Keratinocyte (primary cell): ENCODE data around the gene IL1RAPL1. TPM values are rescaled to one million over a fixed set of nuclear protein-coding genes. Genes with fewer than 3 reads are reported as not detected.

Source experiments
- DNase-seq: peaks from one replicate; pipeline ENCODE4 v3.0.0-alpha.2; 2011; ENCODE audit warnings: low read depth, missing footprints, low spot score
- FAIRE-seq: peaks from 2 replicates; lab custom pipeline; 2011; peaks lifted over from hg19 to GRCh38; lab: Jason Lieb, UNC
- H2AFZ ChIP-seq: 2 replicates; pipeline ENCODE4 v1.6.0; 2012; ENCODE audit warnings: low read length, control low read depth, inconsistent platforms; ENCODE audit not compliant: control insufficient read depth
- H3K27ac ChIP-seq: 2 replicates; pipeline ENCODE4 v1.5.1; 2011; ENCODE audit warnings: low read length; ENCODE audit not compliant: control insufficient read depth, insufficient read depth
- H3K27me3 ChIP-seq: 3 replicates; pipeline ENCODE4 v1.6.0; 2011; ENCODE audit warnings: low read length; ENCODE audit not compliant: control insufficient read depth, insufficient read depth; ENCODE audit errors: extremely low read depth
- H3K36me3 ChIP-seq, 2 experiments: 2 replicates in 1 of 2; 3 replicates in 1 of 2; pipeline ENCODE4 v1.5.1; 2011; ENCODE audit warnings: low read length in 2 of 2, mild to moderate bottlenecking in 1 of 2; ENCODE audit not compliant: control insufficient read depth in 2 of 2, insufficient read depth in 2 of 2; ENCODE audit errors: extremely low read depth in 1 of 2
- H3K4me1 ChIP-seq: 3 replicates; pipeline ENCODE4 v1.5.1; 2011; ENCODE audit warnings: low read length; ENCODE audit not compliant: control insufficient read depth, insufficient read depth; ENCODE audit errors: extremely low read depth
- H3K4me2 ChIP-seq: 3 replicates; pipeline ENCODE4 v1.6.0; 2011; ENCODE audit warnings: low read depth, low read length; ENCODE audit not compliant: control insufficient read depth, insufficient read depth; ENCODE audit errors: extremely low read depth
- H3K4me3 ChIP-seq, 3 experiments: fragments of 200-600 bp in 1 of 3; sonication (generic) in 1 of 3; 2 replicates in 2 of 3; 3 replicates in 1 of 3; pipeline ENCODE4 v1.5.1; 2011 to 2016; ENCODE audit warnings: low read length in 3 of 3, mild to moderate bottlenecking in 3 of 3, control low read depth in 2 of 3, inconsistent platforms in 1 of 3, low read depth in 1 of 3, mixed read lengths in 1 of 3, mixed run types in 1 of 3, moderate library complexity in 1 of 3; ENCODE audit not compliant: control insufficient read depth in 2 of 3, insufficient read depth in 2 of 3; ENCODE audit errors: extremely low read depth in 1 of 3
- H3K79me2 ChIP-seq: 2 replicates; pipeline ENCODE4 v1.6.0; 2012; ENCODE audit warnings: low read length; ENCODE audit not compliant: control insufficient read depth, insufficient read depth
- H3K9ac ChIP-seq: 3 replicates; pipeline ENCODE4 v1.6.0; 2011; ENCODE audit warnings: low read length; ENCODE audit not compliant: control insufficient read depth, insufficient read depth; ENCODE audit errors: extremely low read depth
- H3K9me1 ChIP-seq: 3 replicates; pipeline ENCODE4 v1.6.0; 2011; ENCODE audit warnings: low read length; ENCODE audit not compliant: control insufficient read depth, insufficient read depth; ENCODE audit errors: extremely low read depth
- H3K9me3 ChIP-seq: 2 replicates; pipeline ENCODE4 v1.5.1; 2012; ENCODE audit warnings: low read depth, low read length; ENCODE audit not compliant: control insufficient read depth
- H4K20me1 ChIP-seq: 3 replicates; pipeline ENCODE4 v1.6.0; 2011; ENCODE audit warnings: low read length; ENCODE audit not compliant: control insufficient read depth, insufficient read depth; ENCODE audit errors: extremely low read depth
- EZH2 ChIP-seq: IDR thresholded peaks from one replicate; pipeline ENCODE4 v1.6.1; 2012; ENCODE audit warnings: inconsistent platforms, mild to moderate bottlenecking, low read length, moderate library complexity
- dilution Hi-C: fragments of 300-500 bp; cut with MboI; formaldehyde crosslinking; loops from one replicate; pipeline ENCODE4 v1.7.0; 2020; ENCODE audit warnings: low sequenced_read_pairs; ENCODE audit not compliant: extremely low pct_ligation_motif_present
- polyA plus RNA-seq, 5 experiments: library from polyadenylated mRNA; depleted of rRNA in 3 of 5; stranded (reverse) in 3 of 5; stranded (forward) in 1 of 5; unstranded in 1 of 5; fragments of >200 nt; gene quantifications; 1 replicate in 1 of 5; 2 replicates in 3 of 5; 3 replicates in 1 of 5; pipeline versions ENCODE4 v1.2.1 to v1.2.3, GENCODE V29; 2011 to 2012; ENCODE audit warnings: missing spikeins in 2 of 5, low read depth in 1 of 5, low replicate concordance in 1 of 5
- TF ChIP-seq, protein P1 (sequence below), 3 experiments: IDR thresholded peaks in 1 of 3; conservative IDR thresholded peaks in 1 of 3; optimal IDR thresholded peaks in 1 of 3; 2 replicates in 2 of 3; 3 replicates in 1 of 3; pipeline versions ENCODE3 to v1.5.1; 2011; ENCODE audit warnings: low read length in 3 of 3, mild to moderate bottlenecking in 3 of 3, moderate library complexity in 2 of 3, control low read depth in 1 of 3, inconsistent platforms in 1 of 3; ENCODE audit not compliant: insufficient read depth in 2 of 3; ENCODE audit errors: extremely low read depth in 1 of 3

IL1RAPL1 gene
- polyA plus RNA-seq, 1 donor (not counting 4 experiments of a cell fraction or from before 2014, with no cell fraction given) = 2.8 TPM

DNA sequence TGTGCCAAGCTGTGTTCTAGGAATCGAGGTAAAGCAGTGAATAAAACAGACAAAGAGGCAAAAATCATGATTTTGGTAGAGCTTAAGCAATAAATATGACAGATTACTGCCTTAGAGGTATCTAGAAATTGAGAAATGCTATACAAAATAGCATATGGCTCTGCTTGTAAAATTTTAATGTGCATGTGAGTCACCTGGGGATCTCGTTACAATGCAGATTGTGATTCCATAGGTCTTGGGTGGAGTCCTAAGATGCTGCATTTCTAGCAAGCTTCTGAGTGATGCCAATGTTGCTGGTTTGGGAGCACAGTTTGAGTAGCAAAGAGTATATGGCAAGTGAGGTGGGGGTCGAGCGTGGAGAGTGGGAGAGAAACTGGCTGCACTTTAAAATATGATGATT lies 930.9 kb downstream of the IL1RAPL1 start:
- no peak for TF ChIP-seq EZH2
- TF ChIP-seq, protein P1, sequence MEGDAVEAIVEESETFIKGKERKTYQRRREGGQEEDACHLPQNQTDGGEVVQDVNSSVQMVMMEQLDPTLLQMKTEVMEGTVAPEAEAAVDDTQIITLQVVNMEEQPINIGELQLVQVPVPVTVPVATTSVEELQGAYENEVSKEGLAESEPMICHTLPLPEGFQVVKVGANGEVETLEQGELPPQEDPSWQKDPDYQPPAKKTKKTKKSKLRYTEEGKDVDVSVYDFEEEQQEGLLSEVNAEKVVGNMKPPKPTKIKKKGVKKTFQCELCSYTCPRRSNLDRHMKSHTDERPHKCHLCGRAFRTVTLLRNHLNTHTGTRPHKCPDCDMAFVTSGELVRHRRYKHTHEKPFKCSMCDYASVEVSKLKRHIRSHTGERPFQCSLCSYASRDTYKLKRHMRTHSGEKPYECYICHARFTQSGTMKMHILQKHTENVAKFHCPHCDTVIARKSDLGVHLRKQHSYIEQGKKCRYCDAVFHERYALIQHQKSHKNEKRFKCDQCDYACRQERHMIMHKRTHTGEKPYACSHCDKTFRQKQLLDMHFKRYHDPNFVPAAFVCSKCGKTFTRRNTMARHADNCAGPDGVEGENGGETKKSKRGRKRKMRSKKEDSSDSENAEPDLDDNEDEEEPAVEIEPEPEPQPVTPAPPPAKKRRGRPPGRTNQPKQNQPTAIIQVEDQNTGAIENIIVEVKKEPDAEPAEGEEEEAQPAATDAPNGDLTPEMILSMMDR (optimal IDR thresholded peaks at IDR 0.05 in 1 of 3, IDR thresholded peaks at IDR 0.05 in 1 of 3, conservative IDR thresholded peaks at IDR 0.05 in 1 of 3; ENCODE audit: extremely low read depth in 1 of 3, insufficient read depth in 2 of 3, low read length in 3 of 3) = no peak
- H3K79me2 ChIP-seq = no peaks in the 10 kb centered on the region
- H2AFZ ChIP-seq = no peak overlapping the region
- H3K27ac ChIP-seq = no peak overlapping the region
- FAIRE-seq (no peak), DNase-seq (no peak)
- no peaks in the 10 kb centered on the region for H3K9me3 ChIP-seq
- H3K4me3 ChIP-seq = no peak overlapping the region
- no peaks in the 10 kb centered on the region for H4K20me1 ChIP-seq
- H3K36me3 ChIP-seq = no peaks in the 10 kb centered on the region
- H3K4me2 ChIP-seq = no peak overlapping the region
- no peaks in the 10 kb centered on the region for H3K9me1 ChIP-seq
- no peak overlapping the region for H3K9ac ChIP-seq
- H3K27me3 ChIP-seq = no peaks in the 10 kb centered on the region
- H3K4me1 ChIP-seq = no peaks in the 10 kb centered on the region
- dilution Hi-C loops = no loop called here

DNA sequence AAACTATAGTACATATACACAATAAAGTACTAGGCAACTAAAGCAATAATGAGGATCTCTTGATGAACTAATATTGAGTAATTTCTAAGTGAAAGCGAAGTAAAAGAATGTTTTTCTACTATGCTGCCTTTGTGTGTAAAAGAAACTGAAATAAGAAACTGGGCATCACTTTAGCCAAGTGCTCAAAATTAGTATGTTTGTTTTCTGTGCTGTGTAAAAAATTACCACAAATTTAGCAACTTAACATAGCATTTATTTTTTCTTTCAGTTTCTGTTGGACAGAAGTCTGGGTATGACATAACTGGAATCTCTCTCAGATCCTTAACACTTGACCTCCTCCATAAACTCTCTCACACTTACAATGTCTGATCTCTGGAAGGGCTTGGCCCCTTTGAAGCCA lies 941.0 kb downstream of the IL1RAPL1 start:
- TF ChIP-seq, protein P1 (optimal IDR thresholded peaks at IDR 0.05 in 1 of 3, IDR thresholded peaks at IDR 0.05 in 1 of 3, conservative IDR thresholded peaks at IDR 0.05 in 1 of 3; ENCODE audit: extremely low read depth in 1 of 3, insufficient read depth in 2 of 3, low read length in 3 of 3) = no peak
- no peak for TF ChIP-seq EZH2
- Histone ChIP-seq H3K4me1 (no peaks in the 10 kb centered on the region), H3K27me3 (no peaks in the 10 kb centered on the region), H3K9me3 (no peaks in the 10 kb centered on the region), H3K4me2 (no peak overlapping the region), H2AFZ (no peak overlapping the region), H4K20me1 (no peaks in the 10 kb centered on the region), H3K27ac (no peak overlapping the region), H3K4me3 (no peak overlapping the region), H3K9me1 (no peaks in the 10 kb centered on the region), H3K79me2 (no peaks in the 10 kb centered on the region), H3K9ac (no peak overlapping the region), H3K36me3 (no peaks in the 10 kb centered on the region)
- DNase-seq = no peak
- dilution Hi-C loops = no loop called here
- no peak for FAIRE-seq
